GM18526 (cell line): ENCODE measurements around the gene CDH4.

Experiments
- POLR2A ChIP-seq: IDR thresholded peaks from 3 replicates; pipeline ENCODE4 v1.6.1; 2011; ENCODE audit not compliant: insufficient read length; ENCODE audit errors: extremely low read depth

CDH4 gene

GRCh38 chr20:61263938-61264337 is 11.9 kb downstream of the CDH4 start:
- no peak for TF ChIP-seq POLR2A

DNA sequence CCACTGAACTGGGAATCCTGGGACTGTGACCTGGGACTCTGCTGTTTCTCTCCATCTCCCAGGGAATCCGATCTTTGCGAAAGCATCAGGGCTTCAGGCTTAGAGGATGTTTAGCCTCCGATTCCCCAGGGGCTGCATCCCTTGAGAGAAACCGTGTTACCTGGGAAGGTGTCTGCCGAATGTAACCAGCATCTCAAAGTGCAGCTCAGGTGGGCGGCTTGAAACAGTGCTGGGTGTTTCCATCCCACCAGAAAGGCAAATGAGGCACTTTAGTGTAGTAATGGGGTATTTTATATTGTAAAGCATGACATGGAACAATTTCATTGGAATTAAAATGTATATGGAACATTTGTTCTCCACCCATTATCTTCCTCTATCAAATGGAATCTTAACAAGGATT is 15.2 kb downstream of the CDH4 start:
- TF ChIP-seq POLR2A, result no peak

DNA sequence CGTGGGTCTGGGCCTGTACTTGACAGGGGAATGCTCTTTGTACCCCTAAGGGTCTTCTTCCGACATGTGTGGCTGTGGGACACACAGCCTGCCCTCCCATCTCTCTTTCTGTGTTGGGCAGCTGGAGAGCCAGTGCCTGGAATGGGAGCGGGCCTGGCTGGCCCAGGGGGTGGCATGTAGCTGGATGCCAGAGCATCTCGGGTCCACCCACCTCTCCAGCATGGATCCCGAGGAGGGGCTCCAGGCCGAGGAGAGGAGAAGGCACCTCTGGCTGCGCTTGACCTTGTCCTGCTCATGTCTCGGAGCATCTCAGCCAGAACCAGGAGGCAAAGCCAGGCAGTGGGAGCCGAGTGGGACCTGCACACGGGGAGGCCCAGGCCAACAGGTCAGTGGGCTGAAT is 16.0 kb downstream of the CDH4 start:
- TF ChIP-seq POLR2A, result no peak

DNA sequence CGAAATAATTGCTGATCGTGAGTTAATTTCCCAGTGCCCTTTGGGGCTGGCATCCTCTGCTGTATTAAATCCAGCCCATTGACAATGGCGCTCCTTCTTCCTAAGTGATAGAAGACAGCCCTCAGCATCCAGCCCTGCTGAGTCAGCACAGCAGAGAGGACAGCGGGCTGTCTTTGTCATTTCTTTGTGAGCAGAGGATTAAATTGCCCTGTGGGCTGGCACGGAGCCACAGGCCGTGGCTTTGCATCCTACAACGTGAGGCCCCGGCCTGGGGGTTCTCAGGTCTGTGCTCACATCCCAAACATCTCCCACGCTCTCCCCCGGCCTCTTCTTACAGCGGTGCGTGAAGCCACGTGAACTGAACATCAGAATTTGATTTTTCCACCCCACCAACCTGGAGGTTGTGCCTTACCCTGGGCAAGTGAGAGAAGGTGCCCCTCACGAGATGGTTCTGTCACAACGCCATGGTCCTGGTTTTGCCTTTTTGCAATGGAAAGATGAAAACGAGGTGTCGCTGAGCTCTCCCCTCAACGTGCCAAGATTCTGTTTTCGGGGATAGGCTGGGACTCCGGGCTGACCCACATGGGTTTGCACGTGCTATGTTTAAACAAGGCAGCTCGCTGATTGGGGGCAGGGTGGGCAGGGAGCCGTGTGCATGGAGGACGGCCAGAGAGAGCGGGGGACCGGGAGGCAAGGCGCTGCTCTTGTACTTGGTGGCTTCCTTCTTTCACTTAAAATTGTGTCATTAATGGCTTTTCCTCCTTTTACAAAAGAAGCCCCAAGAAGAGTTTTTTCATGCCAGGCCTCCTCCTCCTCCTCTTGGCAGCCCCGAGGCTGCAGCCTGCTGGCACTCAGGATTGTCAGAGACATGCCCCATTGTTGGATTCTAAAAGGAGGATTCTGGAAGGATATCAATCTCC is 19.5 kb downstream of the CDH4 start:
- TF ChIP-seq POLR2A, result no peak

DNA sequence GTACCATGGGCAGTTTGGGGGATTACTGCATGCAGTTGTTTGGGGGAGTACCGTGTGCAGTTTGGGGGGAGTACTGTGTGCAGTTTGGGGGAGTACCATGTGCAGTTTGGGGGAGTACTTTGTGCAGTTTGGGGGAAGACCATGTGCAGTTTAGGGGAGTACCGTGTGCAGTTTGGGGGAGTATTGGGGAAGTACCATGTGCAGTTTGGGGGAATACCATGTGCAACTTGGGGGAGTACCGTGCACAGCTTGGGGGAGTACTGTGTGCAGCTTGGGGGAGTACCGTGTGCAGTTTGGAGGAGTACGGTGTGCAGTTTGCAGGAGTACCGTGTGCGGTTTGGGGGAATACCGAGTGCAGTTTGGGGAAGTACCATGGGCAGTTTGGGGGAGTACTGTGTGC is 22.3 kb downstream of the CDH4 start:
- TF ChIP-seq POLR2A, result no peak

GRCh38 chr20:61278296-61278695 is 26.2 kb downstream of the CDH4 start:
- TF ChIP-seq POLR2A, result no peak

DNA sequence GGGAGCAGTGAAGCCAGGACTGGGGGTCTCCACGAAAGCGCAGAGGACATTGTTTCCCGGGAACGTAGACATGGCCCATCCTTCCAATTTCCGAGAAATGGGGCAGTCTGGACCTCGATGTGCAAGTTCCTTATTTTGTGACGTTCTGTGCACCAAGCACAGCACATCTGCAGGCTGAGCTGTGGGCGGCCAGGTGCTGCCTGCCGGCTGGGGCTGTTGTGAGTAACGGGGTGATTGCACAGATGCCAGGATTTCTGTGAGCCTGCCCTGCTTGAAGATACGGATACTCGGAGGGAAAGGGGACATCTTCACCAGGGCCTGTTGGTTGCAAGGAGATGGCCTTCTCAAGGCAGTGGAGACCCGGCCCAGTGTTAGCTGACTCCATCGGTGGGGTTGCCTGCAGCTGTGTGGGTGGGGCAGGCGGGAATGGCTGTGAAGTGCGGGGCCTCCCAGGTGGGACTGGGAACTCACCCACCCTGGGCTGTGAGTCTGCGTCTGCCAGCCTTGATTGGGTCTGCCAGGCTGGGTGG is 27.6 kb downstream of the CDH4 start:
- TF ChIP-seq POLR2A, result no peak

GRCh38 chr20:61280217-61280980 is 28.3 kb downstream of the CDH4 start:
- TF ChIP-seq POLR2A, result no peak

- TF ChIP-seq POLR2A, result no peak
Measured at GRCh38 chr20:61281286-61281795, 29.3 kb downstream of the CDH4 start.

DNA sequence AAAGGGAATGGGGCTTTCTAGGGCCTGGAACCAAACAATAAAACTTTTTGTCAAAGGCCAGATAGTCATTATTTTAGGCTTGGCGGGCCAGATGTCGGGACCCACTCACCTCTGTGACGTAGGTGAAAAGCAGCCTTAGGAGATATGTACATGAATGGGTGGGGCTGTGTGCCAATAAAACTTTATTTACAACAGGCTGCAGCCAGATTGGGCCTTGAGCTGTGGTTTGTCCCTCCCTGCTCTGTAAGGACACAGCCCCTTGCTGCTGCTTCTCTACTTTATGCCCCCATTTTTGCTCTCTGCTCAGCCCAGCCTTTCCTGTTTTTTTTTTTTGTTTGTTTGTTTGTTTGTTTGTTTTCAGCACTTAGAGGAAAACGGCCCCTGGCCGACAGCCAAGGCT is 32.7 kb downstream of the CDH4 start:
- TF ChIP-seq POLR2A, result no peak

DNA sequence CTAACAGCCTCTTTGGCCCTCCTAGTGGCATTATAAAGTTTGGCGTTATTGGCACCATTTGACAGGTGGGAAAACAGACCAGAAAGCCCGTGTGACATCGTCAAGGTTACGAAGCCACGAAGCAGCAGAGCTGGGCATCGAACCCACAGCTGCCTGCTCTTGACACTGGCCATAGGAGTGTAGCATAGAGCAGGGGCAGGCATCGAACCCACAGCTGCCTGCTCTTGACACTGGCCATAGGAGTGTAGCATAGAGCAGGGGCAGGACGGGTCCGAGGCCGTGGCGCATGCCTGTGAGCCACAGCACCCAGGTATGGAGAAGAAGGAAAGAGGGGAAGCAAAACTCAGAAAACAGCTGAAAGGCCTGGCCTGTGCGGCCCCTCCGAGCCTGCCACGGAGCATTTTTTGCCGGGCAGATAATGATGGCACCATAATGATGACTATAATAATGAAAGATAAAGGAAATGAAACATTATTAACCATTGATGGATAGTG is 33.1 kb downstream of the CDH4 start:
- no peak for TF ChIP-seq POLR2A

GRCh38 chr20:61285691-61286090 is 33.6 kb downstream of the CDH4 start:
- no peak for TF ChIP-seq POLR2A

DNA sequence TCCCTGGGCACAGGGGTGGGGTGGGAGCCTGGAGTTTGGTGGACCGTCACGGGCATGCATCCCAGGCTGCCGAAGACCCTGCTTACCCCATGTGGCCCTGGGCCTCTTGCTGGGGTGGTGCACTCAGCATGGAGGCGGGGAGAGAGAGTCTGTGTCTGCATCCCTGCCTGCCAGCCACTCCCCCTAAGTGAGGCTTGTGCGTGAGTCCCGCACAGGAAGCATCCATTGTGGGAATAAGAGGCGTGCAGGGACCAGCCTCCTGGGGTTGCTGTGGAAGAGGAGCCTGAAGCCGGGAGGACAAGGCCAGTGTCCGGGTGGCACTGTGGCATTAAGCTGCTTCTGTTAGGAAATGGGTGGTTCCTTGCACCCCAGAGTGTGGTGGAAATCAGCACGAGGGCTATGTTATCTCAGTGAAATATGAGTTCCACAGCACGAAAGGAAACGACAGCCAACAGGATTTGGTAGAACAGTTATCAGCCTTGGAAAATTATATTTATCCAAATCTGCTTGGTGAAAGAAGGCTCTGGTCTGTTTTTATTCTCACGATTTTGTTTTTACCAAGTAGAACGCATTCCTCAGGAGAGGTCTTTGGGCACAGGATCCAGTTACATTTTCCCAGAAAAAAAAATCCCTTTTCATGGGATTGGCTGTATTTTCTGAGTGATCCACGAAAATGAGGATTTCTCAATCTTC is 35.7 kb downstream of the CDH4 start:
- no peak for TF ChIP-seq POLR2A

DNA sequence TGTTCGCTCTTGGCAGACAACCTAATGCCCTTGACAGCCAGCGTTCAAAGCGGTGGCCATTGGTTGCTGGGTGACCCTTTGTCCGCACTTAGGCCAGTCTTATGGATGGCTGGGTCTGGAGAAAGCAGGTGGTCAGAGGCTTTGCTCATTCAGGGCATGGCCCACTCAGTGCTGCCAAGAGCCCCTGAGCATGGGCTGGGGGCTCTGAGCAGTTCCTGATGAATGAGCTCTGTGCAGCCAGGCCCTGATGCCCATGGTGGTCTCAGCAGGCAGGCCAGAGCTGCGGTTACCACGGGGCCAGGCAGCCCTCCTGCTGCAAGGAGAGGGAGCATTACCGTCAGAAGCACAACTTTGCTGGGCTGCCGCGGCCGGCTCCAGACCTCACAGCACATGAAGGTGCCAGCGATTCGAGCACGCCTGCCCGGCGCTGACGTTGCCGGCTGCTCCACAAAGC is 36.3 kb downstream of the CDH4 start:
- no peak for TF ChIP-seq POLR2A

DNA sequence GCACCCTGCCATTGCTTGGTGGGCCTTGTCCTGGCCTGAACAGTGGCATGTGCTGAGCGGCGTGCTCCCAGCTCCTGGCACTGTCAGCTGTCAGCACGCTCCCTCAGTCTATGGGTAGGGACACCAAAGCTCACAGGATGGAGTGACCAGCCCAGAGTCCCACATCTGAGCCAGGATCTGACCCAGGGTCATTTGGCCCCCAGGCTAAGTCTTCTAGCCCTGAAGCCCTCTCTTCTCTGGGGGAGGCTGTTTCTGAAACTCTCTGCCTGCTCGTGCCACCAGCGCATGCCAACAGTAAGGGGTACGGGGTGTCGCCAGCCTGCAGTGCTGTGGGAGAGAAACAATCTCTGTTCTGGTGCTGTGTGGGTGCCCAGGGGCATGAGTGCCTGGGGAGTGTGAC is 37.1 kb downstream of the CDH4 start:
- no peak for TF ChIP-seq POLR2A

- no peak for TF ChIP-seq POLR2A
Measured at GRCh38 chr20:61290721-61291120, 38.7 kb downstream of the CDH4 start.
